C4-2B (cell line): Measurements from ENCODE around the gene CRTC2.
"Not testable (repeated sequence)": the region's sequence is repeated elsewhere in the genome, so short reads cannot be mapped to it uniquely, and the experiment has no call there.

ENCODE experiments used
- H3K27ac ChIP-seq: fragments of 450-650 bp; 2 replicates; pipeline ENCODE4 v1.5.1; 2017
- ZFX ChIP-seq: fragments of 450-650 bp; IDR thresholded peaks from 2 replicates; pipeline ENCODE4 v1.6.1; 2017
- TF ChIP-seq, protein P1 (sequence below): fragments of 450-650 bp; conservative IDR thresholded peaks from 2 replicates; pipeline ENCODE4 v1.5.1; 2017; ENCODE audit warnings: mild to moderate bottlenecking

The CRTC2 gene

GRCh38 chr1:153922076-153922971 is 36.1 kb downstream of the CRTC2 start:
- peak; percentile 70 for TF ChIP-seq ZFX
- TF ChIP-seq, protein P1, sequence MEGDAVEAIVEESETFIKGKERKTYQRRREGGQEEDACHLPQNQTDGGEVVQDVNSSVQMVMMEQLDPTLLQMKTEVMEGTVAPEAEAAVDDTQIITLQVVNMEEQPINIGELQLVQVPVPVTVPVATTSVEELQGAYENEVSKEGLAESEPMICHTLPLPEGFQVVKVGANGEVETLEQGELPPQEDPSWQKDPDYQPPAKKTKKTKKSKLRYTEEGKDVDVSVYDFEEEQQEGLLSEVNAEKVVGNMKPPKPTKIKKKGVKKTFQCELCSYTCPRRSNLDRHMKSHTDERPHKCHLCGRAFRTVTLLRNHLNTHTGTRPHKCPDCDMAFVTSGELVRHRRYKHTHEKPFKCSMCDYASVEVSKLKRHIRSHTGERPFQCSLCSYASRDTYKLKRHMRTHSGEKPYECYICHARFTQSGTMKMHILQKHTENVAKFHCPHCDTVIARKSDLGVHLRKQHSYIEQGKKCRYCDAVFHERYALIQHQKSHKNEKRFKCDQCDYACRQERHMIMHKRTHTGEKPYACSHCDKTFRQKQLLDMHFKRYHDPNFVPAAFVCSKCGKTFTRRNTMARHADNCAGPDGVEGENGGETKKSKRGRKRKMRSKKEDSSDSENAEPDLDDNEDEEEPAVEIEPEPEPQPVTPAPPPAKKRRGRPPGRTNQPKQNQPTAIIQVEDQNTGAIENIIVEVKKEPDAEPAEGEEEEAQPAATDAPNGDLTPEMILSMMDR = no peak; the same call in 1 of the 2 replicates
- H3K27ac ChIP-seq = peak overlapping the region; percentile 84

GRCh38 chr1:153921803-153922075 is 36.7 kb downstream of the CRTC2 start:
- TF ChIP-seq, protein P1 = no peak
- no peak for TF ChIP-seq ZFX
- H3K27ac ChIP-seq = peak overlapping the region; percentile 84

DNA sequence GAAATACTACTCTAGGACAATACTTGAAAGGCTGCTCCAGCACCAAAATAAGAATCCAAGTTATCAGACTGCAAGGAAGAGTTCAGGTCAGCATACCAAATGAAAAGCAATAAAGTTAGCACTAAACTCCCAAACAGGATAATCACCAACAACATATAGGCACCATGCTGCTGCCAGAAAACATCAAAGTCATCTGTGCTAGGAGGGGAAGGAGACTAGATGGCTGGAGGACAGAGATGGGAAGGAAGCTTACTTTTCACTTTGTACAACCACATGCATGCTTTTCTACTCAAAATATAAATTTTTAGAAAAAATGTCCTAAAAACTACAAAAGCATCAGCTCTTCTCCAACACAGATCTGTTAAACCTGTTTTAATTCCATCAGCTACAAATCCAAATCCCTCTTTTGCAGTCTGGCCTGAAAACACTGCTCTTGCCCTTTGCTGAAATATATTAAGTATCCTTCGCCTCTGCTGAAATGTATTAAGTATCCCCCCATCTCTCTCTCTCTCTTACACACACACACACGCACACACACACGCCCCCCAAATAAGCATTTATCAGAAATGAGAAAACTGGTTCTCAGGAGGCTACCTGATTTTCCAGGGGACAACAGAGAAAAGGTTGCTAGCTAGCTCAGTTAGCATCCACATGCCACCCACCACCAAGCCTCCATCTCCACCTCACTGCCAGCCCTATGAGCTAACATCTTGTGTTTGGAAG is 37.2 kb downstream of the CRTC2 start:
- no peak for TF ChIP-seq ZFX
- TF ChIP-seq, protein P1 = no peak
- peak overlapping the region; percentile 84; the same call in 1 of the 2 replicates for H3K27ac ChIP-seq

DNA sequence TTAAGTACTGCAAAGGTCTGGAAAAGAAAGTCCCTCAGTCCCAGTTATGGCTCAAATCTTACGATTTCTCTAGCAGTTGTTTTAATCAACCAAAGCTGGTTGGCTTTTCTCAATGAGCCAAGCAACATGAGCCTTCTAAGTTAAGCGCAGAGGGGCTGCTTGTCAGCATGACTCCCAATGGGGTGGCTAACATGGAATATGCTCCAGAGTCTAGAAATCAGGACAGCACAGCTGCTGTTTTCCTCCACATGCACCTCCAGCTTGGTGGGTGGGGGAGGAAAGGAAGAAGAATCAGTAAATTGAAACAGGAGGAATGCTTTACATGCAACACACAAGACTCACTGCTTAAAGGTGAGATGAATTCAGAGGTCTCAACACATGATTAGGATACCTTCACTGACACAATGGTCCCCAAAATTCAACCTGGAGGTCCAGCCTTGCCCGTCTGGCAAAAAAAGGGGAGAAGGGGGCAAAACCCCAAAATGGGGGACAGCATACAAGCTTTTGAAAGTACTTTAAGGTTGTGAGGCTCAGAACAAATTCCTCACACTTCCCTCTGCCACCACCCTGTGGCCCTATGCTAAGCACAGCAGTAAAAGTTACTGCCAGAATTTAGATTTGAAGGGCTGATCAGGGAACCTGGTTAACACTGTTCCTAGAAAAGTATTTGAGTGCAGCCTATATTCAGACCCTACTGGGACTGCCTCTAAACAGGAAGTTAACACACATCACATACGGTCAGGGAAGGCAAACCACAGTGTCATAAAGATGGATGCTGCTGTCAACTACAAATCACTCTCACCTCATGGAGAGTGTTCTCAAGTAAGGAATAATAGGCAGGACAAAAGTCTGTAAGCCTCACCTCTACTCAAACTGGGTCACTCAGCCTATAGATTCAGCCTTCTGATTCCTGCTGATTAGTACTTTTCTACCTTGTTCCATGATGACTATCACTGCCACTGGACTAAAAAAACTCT is 38.2 kb downstream of the CRTC2 start:
- no peak overlapping the region for H3K27ac ChIP-seq
- TF ChIP-seq ZFX = no peak
- TF ChIP-seq, protein P1 = no peak; the same call in 1 of the 2 replicates

- H3K27ac ChIP-seq = no peak overlapping the region
- TF ChIP-seq, protein P1 = no peak
- no peak for TF ChIP-seq ZFX
Observed at GRCh38 chr1:153916297-153916696, 42.1 kb downstream of the CRTC2 start.

DNA sequence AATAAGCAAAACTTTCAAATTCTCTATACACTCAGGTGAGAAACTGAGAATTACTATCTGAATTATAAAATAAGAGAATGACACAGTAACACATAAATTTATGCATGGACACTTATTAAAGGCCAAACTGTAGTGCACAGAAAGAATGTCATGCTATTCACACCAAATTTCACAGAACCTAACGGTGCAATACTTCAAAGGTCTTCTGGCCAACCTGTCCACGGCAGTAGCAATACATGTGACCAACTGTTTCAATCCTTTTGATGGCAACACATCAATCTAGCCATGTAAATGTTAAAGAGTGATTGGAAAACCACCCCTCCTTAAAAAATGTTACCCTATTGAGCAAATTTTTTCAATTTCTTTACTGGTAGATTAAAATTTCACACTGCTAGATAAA is 46.1 kb downstream of the CRTC2 start:
- no peak overlapping the region for H3K27ac ChIP-seq
- TF ChIP-seq ZFX = no peak
- TF ChIP-seq, protein P1 = no peak

DNA sequence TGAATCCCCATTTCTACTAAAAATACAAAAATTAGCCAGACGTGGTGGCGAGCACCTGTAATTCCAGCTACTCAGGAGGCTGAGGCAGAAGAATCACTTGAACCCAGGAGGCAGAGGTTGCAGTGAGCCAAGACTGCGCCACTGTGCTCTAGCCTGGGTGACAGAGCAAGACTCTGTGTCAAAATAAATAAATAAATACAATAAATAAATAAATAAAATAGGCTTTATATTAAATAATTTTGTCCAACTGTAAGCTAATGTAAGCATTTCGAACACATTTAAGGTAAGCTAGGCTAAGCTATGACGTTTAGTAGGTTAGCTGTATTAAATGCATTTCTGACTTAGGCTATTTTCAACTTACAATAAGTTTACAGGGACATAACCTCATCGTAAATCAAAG is 47.9 kb downstream of the CRTC2 start:
- H3K27ac ChIP-seq = not testable (repeated sequence)
